NCI-H510A (cell line): ENCODE results near the gene RBM19.

Experiments used
- DNase-seq: peaks from one replicate; lab custom pipeline; 2025; lab: John Stamatoyannopoulos, UW

RBM19 gene

GRCh38 chr12:113955109-113955970, 10.8 kb downstream of the RBM19 start:
- DNase-seq, result peak; percentile 24

- DNase-seq, result no peak
These were observed 11.6 kb downstream of the RBM19 start for GRCh38 chr12:113954547-113954946.

GRCh38 chr12:113950873-113951272, 15.3 kb downstream of the RBM19 start:
- DNase-seq, result no peak

- DNase-seq, result no peak
These were observed 16.5 kb downstream of the RBM19 start for GRCh38 chr12:113949321-113950305.

GRCh38 chr12:113948151-113948914, 17.8 kb downstream of the RBM19 start:
- DNase-seq, result no peak

- no peak for DNase-seq
These were observed 19.9 kb downstream of the RBM19 start for GRCh38 chr12:113946175-113946574.

GRCh38 chr12:113945174-113946173, 20.7 kb downstream of the RBM19 start:
- no peak for DNase-seq

GRCh38 chr12:113942209-113942608, 23.9 kb downstream of the RBM19 start:
- DNase-seq, result no peak

- DNase-seq, result no peak
These were observed 25.0 kb downstream of the RBM19 start for GRCh38 chr12:113941208-113941486.

- DNase-seq, result no peak
These were observed 25.5 kb downstream of the RBM19 start for GRCh38 chr12:113940357-113941207.

GRCh38 chr12:113939867-113940266, 26.3 kb downstream of the RBM19 start:
- no peak for DNase-seq

- DNase-seq, result no peak
These were observed 27.7 kb downstream of the RBM19 start for GRCh38 chr12:113938471-113938870.

- DNase-seq, result no peak
These were observed 29.7 kb downstream of the RBM19 start for GRCh38 chr12:113936460-113936859.

GRCh38 chr12:113935459-113935858, 30.7 kb downstream of the RBM19 start:
- DNase-seq, result no peak

GRCh38 chr12:113934946-113935345, 31.2 kb downstream of the RBM19 start:
- no peak for DNase-seq

GRCh38 chr12:113934060-113934814, 31.9 kb downstream of the RBM19 start:
- DNase-seq, result no peak

- DNase-seq, result no peak
These were observed 32.8 kb downstream of the RBM19 start for GRCh38 chr12:113933201-113933786.

GRCh38 chr12:113932381-113933196, 33.5 kb downstream of the RBM19 start:
- DNase-seq, result no peak
